AG10803 (cell line): ENCODE results near the gene CCNY.

ENCODE experiments used
- DNase-seq: peaks from one replicate; pipeline ENCODE4 v3.0.0; 2010; ENCODE audit warnings: low read depth
- H3K4me3 ChIP-seq: 2 replicates; pipeline ENCODE4 v1.5.1; 2011; ENCODE audit warnings: mild to moderate bottlenecking, low read length, control low read depth
- TF ChIP-seq, protein P1 (sequence below): conservative IDR thresholded peaks from 2 replicates; pipeline ENCODE4 v1.5.1; 2011; ENCODE audit warnings: mild to moderate bottlenecking, low read length, control low read depth, inconsistent platforms

The CCNY gene

DNA sequence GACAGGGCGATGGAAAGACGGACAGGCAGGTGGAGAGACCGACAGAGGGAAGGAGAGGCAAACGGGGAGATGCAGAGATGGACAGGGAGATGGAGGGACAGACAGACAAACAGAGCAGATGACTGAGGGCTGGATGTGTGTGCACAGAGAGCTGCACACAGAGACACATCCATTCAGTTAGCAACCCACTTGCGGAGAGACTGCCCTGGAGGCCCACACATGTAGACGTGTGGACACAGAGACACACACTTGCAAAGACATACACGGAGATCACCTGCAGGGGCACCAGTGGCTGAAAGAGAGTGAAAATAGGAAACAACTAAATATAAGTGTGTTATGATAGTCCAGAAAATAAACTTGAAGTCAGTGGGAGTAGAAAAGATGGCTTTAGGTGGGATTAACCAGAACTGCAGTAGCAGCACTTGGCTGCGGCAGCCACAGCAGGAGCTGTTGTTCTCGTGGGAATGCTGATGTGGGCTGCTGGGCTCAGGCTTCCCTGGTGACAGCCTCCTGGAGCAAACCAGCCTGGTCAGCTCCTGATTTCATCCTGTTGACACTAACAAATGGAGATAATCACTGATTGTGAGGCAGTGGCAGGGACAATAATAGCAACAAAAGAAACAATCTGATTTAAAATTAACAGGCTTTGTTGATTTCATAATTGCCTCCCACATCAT is 134.1 kb downstream of the CCNY start:
- DNase-seq, result peak; percentile 15
- TF ChIP-seq, protein P1, sequence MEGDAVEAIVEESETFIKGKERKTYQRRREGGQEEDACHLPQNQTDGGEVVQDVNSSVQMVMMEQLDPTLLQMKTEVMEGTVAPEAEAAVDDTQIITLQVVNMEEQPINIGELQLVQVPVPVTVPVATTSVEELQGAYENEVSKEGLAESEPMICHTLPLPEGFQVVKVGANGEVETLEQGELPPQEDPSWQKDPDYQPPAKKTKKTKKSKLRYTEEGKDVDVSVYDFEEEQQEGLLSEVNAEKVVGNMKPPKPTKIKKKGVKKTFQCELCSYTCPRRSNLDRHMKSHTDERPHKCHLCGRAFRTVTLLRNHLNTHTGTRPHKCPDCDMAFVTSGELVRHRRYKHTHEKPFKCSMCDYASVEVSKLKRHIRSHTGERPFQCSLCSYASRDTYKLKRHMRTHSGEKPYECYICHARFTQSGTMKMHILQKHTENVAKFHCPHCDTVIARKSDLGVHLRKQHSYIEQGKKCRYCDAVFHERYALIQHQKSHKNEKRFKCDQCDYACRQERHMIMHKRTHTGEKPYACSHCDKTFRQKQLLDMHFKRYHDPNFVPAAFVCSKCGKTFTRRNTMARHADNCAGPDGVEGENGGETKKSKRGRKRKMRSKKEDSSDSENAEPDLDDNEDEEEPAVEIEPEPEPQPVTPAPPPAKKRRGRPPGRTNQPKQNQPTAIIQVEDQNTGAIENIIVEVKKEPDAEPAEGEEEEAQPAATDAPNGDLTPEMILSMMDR, result no peak
- H3K4me3 ChIP-seq, result no peak overlapping the region

DNA sequence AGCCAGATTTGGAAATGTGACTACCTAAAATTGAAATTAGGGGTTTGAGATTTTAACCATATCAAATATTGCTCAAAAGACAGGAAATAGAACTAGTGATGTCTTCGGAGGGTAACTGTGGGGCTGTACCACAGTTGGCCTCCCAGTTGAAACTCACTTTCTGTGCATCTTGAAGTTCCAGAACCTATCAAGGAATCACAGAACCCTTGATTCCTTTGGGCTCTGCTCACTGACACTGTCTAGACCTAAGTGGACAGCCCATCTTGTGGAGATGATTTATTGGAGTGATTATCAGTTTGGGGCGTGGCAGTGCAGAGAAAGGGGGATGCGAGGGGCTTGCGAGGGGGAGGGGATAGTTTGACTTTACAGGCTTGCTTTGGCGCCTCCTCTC is 134.6 kb downstream of the CCNY start:
- DNase-seq, result no peak
- H3K4me3 ChIP-seq, result no peak overlapping the region
- TF ChIP-seq, protein P1, result no peak

DNA sequence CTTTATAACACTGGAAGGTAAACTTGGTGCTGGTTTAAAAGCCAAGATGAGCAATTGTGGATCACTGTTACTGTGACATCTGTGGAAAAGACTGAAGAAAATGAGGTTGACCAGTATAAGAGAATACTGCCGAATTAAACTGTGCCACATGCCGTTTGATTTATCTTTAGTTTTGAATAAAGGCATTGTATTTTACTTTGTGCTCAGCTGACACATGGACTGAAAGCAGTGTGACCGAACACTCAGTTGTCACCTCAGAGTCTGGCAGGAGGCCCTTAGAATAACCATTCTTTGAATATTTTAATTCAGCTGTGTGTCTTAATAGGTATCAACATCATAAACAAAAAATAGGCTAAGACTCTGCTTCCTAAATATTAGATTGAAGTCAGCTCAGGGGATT is 135.1 kb downstream of the CCNY start:
- no peak overlapping the region for H3K4me3 ChIP-seq
- no peak for DNase-seq

GRCh38 chr10:35480142-35480541 is 143.8 kb downstream of the CCNY start:
- no peak for DNase-seq
- no peak overlapping the region for H3K4me3 ChIP-seq
- TF ChIP-seq, protein P1, result no peak

More for the DNA sequence above, 135.1 kb downstream of the CCNY start:
- TF ChIP-seq, protein P1, result no peak

GRCh38 chr10:35481413-35481812 is 145.1 kb downstream of the CCNY start:
- no peak overlapping the region for H3K4me3 ChIP-seq
- TF ChIP-seq, protein P1, result no peak
- no peak for DNase-seq

DNA sequence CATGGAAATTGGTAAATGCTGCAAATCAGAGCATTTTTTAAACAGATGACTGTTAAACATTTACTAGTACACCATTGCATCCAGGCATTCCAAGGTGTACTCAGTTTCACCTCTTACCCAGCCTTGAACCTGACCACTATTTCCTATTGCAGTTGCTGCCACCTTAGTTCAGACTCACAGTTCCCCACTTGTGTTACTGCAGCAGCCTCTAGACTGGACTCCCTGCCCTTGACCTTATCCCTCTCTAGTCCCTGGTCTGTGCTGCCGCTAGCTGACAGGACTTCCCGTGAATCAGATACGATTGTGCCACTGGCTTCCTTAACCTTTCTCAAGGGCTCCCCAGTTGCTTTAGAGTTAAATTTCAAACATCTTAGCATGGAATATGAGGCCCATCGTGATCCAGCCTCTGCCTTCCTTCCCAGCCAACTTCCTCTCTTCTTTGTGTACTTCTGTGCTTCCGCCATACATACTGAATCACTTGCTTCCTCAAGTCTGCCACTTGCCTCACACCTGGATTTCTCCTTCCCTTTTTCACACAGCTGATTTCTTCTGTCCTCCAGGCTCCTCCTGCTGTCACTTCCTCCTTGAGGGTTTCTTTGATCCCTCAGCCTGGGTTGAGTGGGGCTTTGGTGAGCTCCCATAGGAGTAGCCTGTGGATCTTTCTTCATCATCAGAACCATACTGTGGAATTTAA is 150.1 kb downstream of the CCNY start:
- no peak for DNase-seq
- TF ChIP-seq, protein P1, result no peak
- no peak overlapping the region for H3K4me3 ChIP-seq
